ENCODE data around the gene CXCR5.

Gene CXCR5

GRCh38 chr11:118899706-118900360 lies 16.1 kb downstream of the CXCR5 start:
- no peak for DNase-seq

- DNase-seq = no peak
Measured at GRCh38 chr11:118900535-118901384, 17.1 kb downstream of the CXCR5 start.

GRCh38 chr11:118901494-118902335 lies 18.0 kb downstream of the CXCR5 start:
- no peak for DNase-seq

GRCh38 chr11:118902336-118903203 lies 18.9 kb downstream of the CXCR5 start:
- DNase-seq = no peak

GRCh38 chr11:118903204-118904015 lies 19.7 kb downstream of the CXCR5 start:
- no peak for DNase-seq

GRCh38 chr11:118907051-118908042 lies 23.7 kb downstream of the CXCR5 start:
- peak; percentile 85 for DNase-seq

- no peak for DNase-seq
Measured at GRCh38 chr11:118908264-118908663, 24.6 kb downstream of the CXCR5 start.

GRCh38 chr11:118908901-118909618 lies 25.4 kb downstream of the CXCR5 start:
- DNase-seq = peak; percentile 97

GRCh38 chr11:118909619-118910308 lies 26.1 kb downstream of the CXCR5 start:
- DNase-seq = no peak

GRCh38 chr11:118910309-118911112 lies 26.8 kb downstream of the CXCR5 start:
- no peak for DNase-seq

GRCh38 chr11:118911113-118911879 lies 27.6 kb downstream of the CXCR5 start:
- DNase-seq = peak; percentile 51

- peak; percentile 86 for DNase-seq
Measured at GRCh38 chr11:118911880-118912741, 28.4 kb downstream of the CXCR5 start.

- peak; percentile 41 for DNase-seq
Measured at GRCh38 chr11:118912742-118913410, 29.2 kb downstream of the CXCR5 start.

GRCh38 chr11:118913411-118914125 lies 29.9 kb downstream of the CXCR5 start:
- DNase-seq = peak; percentile 41

Data from NCI-H69 (cell line).